Measurements from ENCODE around the gene CNTNAP4. TPM values are rescaled to one million over a fixed set of nuclear protein-coding genes. Genes with fewer than 3 reads are reported as not detected.

CNTNAP4 gene
- total RNA-seq, 1 experiment from 2014 or later: not detected

DNA sequence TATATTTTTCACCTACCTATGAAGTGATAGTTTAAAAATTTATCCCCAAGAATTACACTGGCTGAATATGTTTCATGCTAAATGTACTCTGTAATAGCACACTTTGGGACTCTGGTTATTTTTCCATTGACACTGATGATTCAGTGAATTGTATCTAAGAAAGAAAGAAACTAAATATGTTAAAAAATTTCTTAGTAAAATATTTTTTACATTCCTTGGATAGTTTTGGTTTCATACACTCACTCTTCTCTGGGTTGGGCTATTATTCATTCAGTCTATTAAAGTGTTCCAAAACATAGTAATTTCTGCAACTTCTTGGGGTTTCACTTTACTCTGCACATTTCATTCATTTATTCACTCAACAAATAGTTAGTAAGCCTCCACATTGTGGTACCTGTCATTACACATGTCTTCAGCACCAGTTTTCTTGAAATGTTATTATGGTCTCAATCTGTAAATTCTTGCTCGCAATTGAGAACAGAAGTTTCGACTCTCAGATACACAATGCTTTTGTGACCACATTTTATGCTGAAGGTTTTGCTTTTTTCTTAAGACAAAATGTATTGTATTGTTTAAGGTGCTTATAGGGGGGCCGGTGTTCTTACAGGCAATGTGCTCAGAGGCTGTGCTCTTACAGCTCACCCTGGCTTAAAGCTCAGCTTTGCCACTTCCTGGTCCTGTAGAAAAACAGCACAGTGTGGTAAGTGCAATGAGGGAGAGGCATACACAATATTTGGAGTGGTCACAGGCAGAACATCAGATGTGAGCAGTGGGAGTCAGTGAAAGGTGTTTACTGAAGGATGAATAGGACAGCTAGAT is 17.4 kb downstream of the CNTNAP4 start:
- Mint-ChIP-seq H3K4me3 (no peak overlapping the region), H3K36me3 (peaks cover 32% of the 10 kb centered on the region), H3K4me1 (no peaks in the 10 kb centered on the region), H3K27me3 (ENCODE audit: low read depth) (peaks cover 11% of the 10 kb centered on the region), H3K27ac (no peak overlapping the region), H3K9me3 (peaks cover 58% of the 10 kb centered on the region)
- ChIA-PET CTCF (no interaction called here), POLR2A (no interaction called here)
- TF ChIP-seq ELF4 (CRISPR knock-in tag; IDR thresholded peaks at IDR 0.05; ENCODE audit: low read depth) (no peak), ZNF396 (CRISPR knock-in tag; IDR thresholded peaks at IDR 0.05; ENCODE audit: borderline replicate concordance) (no peak), ZNF671 (CRISPR knock-in tag; IDR thresholded peaks at IDR 0.05) (no peak), TEAD1 (CRISPR knock-in tag; IDR thresholded peaks at IDR 0.05) (no peak), E2F1 (CRISPR knock-in tag; IDR thresholded peaks at IDR 0.05) (no peak), MXD4 (CRISPR knock-in tag; IDR thresholded peaks at IDR 0.05; ENCODE audit: borderline replicate concordance) (no peak), RORB (CRISPR knock-in tag; IDR thresholded peaks at IDR 0.05) (no peak), ZNF232 (CRISPR knock-in tag; IDR thresholded peaks at IDR 0.05) (no peak), SMAD3 (CRISPR knock-in tag; IDR thresholded peaks at IDR 0.05; ENCODE audit: borderline replicate concordance) (no peak), ETV6 (CRISPR knock-in tag; IDR thresholded peaks at IDR 0.05) (no peak), GRHL2 (CRISPR knock-in tag; IDR thresholded peaks at IDR 0.05; ENCODE audit: insufficient replicate concordance, severe bottlenecking) (no peak)
- TF ChIP-seq, protein P1, sequence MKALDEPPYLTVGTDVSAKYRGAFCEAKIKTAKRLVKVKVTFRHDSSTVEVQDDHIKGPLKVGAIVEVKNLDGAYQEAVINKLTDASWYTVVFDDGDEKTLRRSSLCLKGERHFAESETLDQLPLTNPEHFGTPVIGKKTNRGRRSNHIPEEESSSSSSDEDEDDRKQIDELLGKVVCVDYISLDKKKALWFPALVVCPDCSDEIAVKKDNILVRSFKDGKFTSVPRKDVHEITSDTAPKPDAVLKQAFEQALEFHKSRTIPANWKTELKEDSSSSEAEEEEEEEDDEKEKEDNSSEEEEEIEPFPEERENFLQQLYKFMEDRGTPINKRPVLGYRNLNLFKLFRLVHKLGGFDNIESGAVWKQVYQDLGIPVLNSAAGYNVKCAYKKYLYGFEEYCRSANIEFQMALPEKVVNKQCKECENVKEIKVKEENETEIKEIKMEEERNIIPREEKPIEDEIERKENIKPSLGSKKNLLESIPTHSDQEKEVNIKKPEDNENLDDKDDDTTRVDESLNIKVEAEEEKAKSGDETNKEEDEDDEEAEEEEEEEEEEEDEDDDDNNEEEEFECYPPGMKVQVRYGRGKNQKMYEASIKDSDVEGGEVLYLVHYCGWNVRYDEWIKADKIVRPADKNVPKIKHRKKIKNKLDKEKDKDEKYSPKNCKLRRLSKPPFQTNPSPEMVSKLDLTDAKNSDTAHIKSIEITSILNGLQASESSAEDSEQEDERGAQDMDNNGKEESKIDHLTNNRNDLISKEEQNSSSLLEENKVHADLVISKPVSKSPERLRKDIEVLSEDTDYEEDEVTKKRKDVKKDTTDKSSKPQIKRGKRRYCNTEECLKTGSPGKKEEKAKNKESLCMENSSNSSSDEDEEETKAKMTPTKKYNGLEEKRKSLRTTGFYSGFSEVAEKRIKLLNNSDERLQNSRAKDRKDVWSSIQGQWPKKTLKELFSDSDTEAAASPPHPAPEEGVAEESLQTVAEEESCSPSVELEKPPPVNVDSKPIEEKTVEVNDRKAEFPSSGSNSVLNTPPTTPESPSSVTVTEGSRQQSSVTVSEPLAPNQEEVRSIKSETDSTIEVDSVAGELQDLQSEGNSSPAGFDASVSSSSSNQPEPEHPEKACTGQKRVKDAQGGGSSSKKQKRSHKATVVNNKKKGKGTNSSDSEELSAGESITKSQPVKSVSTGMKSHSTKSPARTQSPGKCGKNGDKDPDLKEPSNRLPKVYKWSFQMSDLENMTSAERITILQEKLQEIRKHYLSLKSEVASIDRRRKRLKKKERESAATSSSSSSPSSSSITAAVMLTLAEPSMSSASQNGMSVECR (CRISPR knock-in tag; IDR thresholded peaks at IDR 0.05; ENCODE audit: borderline replicate concordance): no peak
- TF ChIP-seq, protein P2, sequence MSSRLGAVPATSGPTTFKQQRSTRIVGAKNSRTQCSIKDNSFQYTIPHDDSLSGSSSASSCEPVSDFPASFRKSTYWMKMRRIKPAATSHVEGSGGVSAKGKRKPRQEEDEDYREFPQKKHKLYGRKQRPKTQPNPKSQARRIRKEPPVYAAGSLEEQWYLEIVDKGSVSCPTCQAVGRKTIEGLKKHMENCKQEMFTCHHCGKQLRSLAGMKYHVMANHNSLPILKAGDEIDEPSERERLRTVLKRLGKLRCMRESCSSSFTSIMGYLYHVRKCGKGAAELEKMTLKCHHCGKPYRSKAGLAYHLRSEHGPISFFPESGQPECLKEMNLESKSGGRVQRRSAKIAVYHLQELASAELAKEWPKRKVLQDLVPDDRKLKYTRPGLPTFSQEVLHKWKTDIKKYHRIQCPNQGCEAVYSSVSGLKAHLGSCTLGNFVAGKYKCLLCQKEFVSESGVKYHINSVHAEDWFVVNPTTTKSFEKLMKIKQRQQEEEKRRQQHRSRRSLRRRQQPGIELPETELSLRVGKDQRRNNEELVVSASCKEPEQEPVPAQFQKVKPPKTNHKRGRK (CRISPR knock-in tag; IDR thresholded peaks at IDR 0.05; ENCODE audit: borderline replicate concordance): no peak
- TF ChIP-seq, protein P3, sequence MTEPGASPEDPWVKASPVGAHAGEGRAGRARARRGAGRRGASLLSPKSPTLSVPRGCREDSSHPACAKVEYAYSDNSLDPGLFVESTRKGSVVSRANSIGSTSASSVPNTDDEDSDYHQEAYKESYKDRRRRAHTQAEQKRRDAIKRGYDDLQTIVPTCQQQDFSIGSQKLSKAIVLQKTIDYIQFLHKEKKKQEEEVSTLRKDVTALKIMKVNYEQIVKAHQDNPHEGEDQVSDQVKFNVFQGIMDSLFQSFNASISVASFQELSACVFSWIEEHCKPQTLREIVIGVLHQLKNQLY (CRISPR knock-in tag; IDR thresholded peaks at IDR 0.05): no peak
- DNase-seq (ENCODE audit: low spot score): no peak
- ATAC-seq: no peak

GRCh38 chr16:76297941-76298340 is 20.7 kb downstream of the CNTNAP4 start:
- no peak for DNase-seq (ENCODE audit: low spot score)
- ChIA-PET POLR2A (no interaction called here), CTCF (no interaction called here)
- TF ChIP-seq FOXK1 (CRISPR knock-in tag; IDR thresholded peaks at IDR 0.05): no peak
- TF ChIP-seq SP1 (CRISPR knock-in tag; conservative IDR thresholded peaks at IDR 0.05): no peak
- no peak for TF ChIP-seq ZNF416 (CRISPR knock-in tag; IDR thresholded peaks at IDR 0.05)
- TF ChIP-seq EMX1 (CRISPR knock-in tag; IDR thresholded peaks at IDR 0.05): no peak
- TF ChIP-seq RELA (CRISPR knock-in tag; IDR thresholded peaks at IDR 0.05; ENCODE audit: borderline replicate concordance): no peak
- no peak for TF ChIP-seq SOX15 (CRISPR knock-in tag; IDR thresholded peaks at IDR 0.05)
- no peak for TF ChIP-seq MXD4 (CRISPR knock-in tag; IDR thresholded peaks at IDR 0.05; ENCODE audit: borderline replicate concordance)
- TF ChIP-seq, protein P4, sequence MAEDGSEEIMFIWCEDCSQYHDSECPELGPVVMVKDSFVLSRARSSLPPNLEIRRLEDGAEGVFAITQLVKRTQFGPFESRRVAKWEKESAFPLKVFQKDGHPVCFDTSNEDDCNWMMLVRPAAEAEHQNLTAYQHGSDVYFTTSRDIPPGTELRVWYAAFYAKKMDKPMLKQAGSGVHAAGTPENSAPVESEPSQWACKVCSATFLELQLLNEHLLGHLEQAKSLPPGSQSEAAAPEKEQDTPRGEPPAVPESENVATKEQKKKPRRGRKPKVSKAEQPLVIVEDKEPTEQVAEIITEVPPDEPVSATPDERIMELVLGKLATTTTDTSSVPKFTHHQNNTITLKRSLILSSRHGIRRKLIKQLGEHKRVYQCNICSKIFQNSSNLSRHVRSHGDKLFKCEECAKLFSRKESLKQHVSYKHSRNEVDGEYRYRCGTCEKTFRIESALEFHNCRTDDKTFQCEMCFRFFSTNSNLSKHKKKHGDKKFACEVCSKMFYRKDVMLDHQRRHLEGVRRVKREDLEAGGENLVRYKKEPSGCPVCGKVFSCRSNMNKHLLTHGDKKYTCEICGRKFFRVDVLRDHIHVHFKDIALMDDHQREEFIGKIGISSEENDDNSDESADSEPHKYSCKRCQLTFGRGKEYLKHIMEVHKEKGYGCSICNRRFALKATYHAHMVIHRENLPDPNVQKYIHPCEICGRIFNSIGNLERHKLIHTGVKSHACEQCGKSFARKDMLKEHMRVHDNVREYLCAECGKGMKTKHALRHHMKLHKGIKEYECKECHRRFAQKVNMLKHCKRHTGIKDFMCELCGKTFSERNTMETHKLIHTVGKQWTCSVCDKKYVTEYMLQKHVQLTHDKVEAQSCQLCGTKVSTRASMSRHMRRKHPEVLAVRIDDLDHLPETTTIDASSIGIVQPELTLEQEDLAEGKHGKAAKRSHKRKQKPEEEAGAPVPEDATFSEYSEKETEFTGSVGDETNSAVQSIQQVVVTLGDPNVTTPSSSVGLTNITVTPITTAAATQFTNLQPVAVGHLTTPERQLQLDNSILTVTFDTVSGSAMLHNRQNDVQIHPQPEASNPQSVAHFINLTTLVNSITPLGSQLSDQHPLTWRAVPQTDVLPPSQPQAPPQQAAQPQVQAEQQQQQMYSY (CRISPR knock-in tag; IDR thresholded peaks at IDR 0.05): no peak
- no peak for TF ChIP-seq NR1H2 (CRISPR knock-in tag; IDR thresholded peaks at IDR 0.05)
- no peak for TF ChIP-seq IRF2 (CRISPR knock-in tag; IDR thresholded peaks at IDR 0.05; ENCODE audit: borderline replicate concordance, low read depth)
- TF ChIP-seq TP53 (CRISPR knock-in tag; IDR thresholded peaks at IDR 0.05): no peak
- no peak for TF ChIP-seq NFYB (CRISPR knock-in tag; conservative IDR thresholded peaks at IDR 0.05; ENCODE audit: low read depth)
- TF ChIP-seq SMAD4 (CRISPR knock-in tag; IDR thresholded peaks at IDR 0.05): no peak

More at GRCh38 chr16:76297941-76298340, 20.7 kb downstream of the CNTNAP4 start:
- Mint-ChIP-seq H3K4me1 (no peaks in the 10 kb centered on the region), H3K9me3 (peaks cover 42% of the 10 kb centered on the region), H3K4me3 (no peak overlapping the region), H3K36me3 (peaks cover 23% of the 10 kb centered on the region), H3K27ac (no peak overlapping the region), H3K27me3 (ENCODE audit: low read depth) (peaks cover 4% of the 10 kb centered on the region; the same call in 1 of the 2 replicates)
- ATAC-seq: no peak

All from WTC11 (cell line).